Activated naive CD4-positive, alpha-beta T cell treated with anti-CD3 and anti-CD28 coated beads, Interleukin-2, amount 50 U/mL, for 72 hours (primary cell): Measurements from ENCODE around the gene LAMTOR2. TPM values are rescaled to one million over a fixed set of nuclear protein-coding genes. Genes with fewer than 3 reads are reported as not detected.
A peak's percentile ranks its signal among the peaks of the same experiment; 100 is the strongest.
"Not testable (repeated sequence)": the region's sequence is repeated elsewhere in the genome, so short reads cannot be mapped to it uniquely, and the experiment has no call there.

Experiments
- ATAC-seq, 2 donors: fragments of 150-1000 bp; cut with Tn5 transposase; 2 replicates each; pipeline ENCODE4 v1.10.0; 2021; ENCODE audit warnings: mild to moderate bottlenecking in 2 of 2, moderate library complexity in 2 of 2
- DNase-seq, 2 donors: peaks; one replicate each; pipeline ENCODE4 v3.0.0; 2021 to 2022; ENCODE audit warnings: low spot score in 2 of 2
- H3K27ac Mint-ChIP-seq, 2 donors: one replicate each; pipeline ENCODE4 v1.8.0; 2022; ENCODE audit warnings: mild to moderate bottlenecking in 2 of 2, mixed read lengths in 2 of 2
- H3K36me3 Mint-ChIP-seq, 2 donors: one replicate each; pipeline ENCODE4 v1.8.0; 2022; ENCODE audit warnings: mixed read lengths in 2 of 2
- H3K9me3 Mint-ChIP-seq, 2 donors: one replicate each; pipeline ENCODE4 v1.8.0; 2022; ENCODE audit warnings: mixed read lengths in 2 of 2
- total RNA-seq, 2 donors: library from RNA; stranded (reverse); gene quantifications; one replicate each; pipeline ENCODE4 v1.2.3, GENCODE V29; 2022

The LAMTOR2 gene
- 10 to 100 TPM; 36.0 to 51.7 TPM for total RNA-seq

DNA sequence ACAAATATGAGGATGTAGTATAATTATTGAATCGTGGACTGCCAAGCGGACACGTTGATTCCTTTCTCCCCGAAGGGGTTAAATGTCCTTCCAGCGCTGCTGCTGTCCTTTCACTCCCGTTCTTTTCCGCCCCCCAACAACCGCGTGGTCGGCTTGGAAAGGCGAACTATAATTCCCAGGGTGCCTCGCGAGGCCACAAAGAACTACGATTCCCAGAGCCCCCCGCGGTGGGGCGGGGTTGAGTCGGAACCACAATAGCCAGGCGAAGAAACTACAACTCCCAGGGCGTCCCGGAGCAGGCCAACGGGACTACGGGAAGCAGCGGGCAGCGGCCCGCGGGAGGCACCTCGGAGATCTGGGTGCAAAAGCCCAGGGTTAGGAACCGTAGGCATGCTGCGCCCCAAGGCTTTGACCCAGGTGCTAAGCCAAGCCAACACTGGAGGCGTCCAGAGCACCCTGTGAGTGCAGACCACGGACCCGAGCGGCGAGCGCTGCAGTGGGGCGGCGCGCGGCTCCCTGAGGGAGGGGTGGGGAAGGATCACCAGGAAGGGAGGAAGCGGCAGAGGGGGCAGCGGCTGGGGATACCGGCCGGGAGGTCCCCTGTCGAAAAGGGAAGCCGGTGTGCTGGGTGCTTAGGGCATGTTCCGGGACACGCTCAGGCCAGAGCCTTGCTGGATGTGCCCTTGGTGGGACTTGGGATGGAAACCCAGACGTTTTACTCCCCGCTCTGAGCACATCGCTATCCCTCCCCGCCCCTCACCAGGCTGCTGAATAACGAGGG, at the start of gene LAMTOR2:
TSS of gene LAMTOR2 (plus strand) at position 283 of the 781 bp plus-strand sequence. CDS start at position 391, 108 bp downstream.
- ATAC-seq = peak; percentile 73 to 82
- peaks cover 0 to 17% of the 10 kb centered on the region in 2 donors for H3K36me3 Mint-ChIP-seq
- peak; percentile 89 to 95 for DNase-seq
- no peaks in the 10 kb centered on the region for H3K9me3 Mint-ChIP-seq
- peak within 1 kb of the TSS; percentile 95 for H3K27ac Mint-ChIP-seq

DNA sequence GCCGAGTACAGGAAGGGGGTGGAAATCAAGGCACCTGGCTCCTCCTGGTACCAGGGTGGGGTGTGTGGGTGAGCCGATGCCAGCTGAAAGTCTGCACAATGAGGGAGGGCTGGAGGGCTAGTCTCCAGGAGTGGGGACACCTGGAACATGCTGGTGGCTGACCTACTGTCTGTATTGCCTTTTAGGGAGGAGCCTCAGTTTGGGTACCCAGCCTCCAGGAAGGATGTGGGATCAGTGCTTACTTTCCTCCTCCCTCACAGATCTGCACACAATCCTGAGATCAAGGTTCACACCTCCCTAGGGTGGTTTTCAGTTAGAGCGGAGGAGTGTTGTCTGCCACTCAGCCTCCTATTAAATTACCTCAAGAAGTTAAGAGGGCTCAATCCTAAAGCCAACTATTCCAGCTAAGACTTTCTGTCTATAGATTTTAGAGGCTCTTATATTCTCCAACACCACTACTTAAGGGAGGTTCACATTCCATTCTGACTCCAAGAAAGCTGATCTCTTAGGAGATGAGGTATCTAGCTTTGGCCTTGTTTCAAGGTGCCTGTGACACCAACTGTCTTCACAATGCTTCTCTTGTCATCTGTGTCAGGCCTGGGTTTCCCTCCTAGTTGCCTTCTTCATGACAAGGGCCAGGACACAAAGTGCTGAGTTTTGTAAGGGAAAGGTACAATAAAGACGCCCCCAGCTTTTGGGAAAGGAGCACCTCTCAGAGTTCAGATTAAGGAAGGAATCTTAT, 49.6 kb upstream of the LAMTOR2 start:
- Mint-ChIP-seq H3K9me3 (no peaks in the 10 kb centered on the region), H3K27ac (peak overlapping the region in 1 of 2 donors; percentile 60), H3K36me3 (no peaks in the 10 kb centered on the region)
- peak; percentile 84 to 89 for ATAC-seq
- no peak for DNase-seq

DNA sequence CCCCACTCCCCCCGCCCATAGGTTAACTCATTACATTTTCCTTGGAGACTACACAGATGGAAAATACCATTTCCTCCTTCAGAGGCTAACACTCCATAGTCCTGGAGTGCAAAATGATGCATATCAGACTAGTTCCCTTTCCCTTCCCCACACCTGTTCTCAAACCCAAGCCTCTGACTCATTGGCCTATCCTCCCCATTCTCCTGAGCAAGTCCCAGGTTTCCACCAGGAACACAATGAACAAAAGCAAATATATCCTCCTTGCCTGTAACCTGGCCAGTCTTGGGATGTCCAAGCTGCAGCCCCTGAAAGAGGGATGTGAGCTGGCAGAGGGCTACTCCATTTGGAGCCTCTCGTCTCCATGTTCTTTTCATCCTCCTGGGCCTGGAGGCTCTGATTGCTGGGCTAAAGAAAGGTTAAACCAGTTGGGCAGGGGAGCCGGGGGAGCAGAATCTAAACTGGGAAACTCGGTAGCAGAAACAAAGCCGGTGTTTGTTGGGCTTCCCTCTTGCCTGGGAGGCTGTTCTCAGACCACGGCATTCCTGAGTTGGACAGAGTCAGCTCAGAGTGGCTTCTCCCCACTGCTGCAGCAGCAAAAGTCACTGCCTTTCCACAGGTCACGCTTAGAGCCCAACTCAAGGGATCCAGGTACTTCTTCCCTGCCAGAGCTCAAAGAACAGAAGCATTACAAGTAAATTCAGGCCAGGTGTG, 47.8 kb upstream of the LAMTOR2 start:
- no peaks in the 10 kb centered on the region for H3K36me3 Mint-ChIP-seq
- no peak overlapping the region for H3K27ac Mint-ChIP-seq
- DNase-seq (no peak), ATAC-seq (no peak)
- no peaks in the 10 kb centered on the region for H3K9me3 Mint-ChIP-seq

DNA sequence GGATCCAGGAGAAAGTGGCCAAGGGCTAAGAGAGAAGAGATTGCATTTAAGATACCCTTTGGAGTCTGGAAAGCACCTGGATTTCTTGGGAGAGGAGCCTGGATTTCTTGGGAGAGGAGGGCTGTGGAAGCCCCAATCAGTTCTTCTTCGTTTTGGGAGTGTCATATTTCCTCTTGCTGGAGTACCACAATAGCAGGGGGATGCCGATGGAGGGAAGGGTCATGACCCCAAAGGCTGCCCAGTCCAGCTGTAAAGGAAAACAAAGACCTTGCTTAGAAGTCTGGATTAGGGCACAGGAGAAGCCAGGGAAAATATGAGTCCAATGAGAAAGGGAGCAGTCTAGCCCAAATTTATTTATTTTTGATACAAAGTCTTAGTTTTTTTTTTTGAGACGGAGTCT, 45.2 kb upstream of the LAMTOR2 start:
- no peaks in the 10 kb centered on the region for H3K9me3 Mint-ChIP-seq
- ATAC-seq (no peak), DNase-seq (no peak)
- no peaks in the 10 kb centered on the region for H3K36me3 Mint-ChIP-seq
- peak overlapping the region in 1 of 2 donors; percentile 35 for H3K27ac Mint-ChIP-seq

DNA sequence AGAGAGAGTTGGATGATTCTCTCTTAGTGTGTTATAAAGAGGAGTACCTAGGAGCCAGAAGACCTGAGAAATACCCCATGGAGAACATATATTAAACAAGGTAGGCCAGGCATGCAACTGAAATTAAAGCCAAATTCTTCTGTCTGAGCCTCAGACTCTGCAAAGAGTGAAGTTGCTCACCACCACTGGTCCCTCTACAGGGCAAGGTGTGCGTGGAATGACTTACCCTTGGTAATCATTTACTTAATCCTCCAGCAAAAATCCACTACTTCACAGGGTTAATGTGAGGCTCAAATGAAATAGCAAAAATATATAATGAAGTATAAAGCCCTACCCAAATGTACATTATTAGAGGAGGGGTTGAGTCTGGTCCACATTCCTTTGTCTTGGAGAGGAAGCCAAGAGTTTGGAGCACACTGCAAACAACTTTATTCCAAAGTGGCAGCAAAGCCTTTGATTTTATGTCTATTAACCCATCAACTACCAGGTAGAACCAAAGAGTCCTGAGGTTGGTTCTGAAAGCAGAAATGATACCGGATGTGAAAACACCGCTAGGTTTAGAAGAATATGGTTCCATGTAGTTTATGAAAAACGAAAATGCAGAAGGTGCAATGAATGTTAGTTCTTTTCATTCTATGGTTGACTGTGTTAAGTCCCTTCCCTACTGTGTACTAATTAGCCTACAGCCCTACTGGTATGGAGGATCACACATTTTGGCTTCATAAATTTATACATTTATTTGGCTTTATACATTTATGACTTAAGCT, 42.3 kb upstream of the LAMTOR2 start:
- peak overlapping the region in 1 of 2 donors; percentile 55 for H3K27ac Mint-ChIP-seq

DNA sequence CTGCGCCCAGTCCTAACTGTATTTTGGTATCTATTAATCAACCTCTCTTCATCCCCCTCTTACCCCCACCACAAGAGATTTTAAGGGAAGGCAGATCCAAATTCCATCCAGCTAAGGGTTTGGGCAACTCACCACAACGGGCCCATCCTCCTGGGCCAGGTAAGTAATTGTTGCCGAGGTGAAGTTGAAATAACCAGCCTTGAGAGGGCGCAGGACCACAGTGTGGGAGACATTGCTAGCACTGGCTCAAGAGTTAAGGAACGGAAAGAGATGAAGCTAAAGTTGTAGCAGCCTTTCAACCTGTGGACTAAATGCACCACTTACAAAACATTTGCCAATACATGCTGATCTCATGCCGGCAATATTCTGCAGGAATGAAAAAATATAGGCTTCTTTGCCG, 39.8 kb upstream of the LAMTOR2 start:
- Mint-ChIP-seq H3K9me3 (no peaks in the 10 kb centered on the region), H3K27ac (no peak overlapping the region), H3K36me3 (peaks cover 12 to 20% of the 10 kb centered on the region in 2 donors)
- DNase-seq = no peak
- ATAC-seq = no peak

More for the DNA sequence above, 42.3 kb upstream of the LAMTOR2 start:
- peaks cover 0 to 12% of the 10 kb centered on the region in 2 donors for H3K36me3 Mint-ChIP-seq
- no peak for ATAC-seq
- DNase-seq = no peak
- H3K9me3 Mint-ChIP-seq = no peaks in the 10 kb centered on the region

DNA sequence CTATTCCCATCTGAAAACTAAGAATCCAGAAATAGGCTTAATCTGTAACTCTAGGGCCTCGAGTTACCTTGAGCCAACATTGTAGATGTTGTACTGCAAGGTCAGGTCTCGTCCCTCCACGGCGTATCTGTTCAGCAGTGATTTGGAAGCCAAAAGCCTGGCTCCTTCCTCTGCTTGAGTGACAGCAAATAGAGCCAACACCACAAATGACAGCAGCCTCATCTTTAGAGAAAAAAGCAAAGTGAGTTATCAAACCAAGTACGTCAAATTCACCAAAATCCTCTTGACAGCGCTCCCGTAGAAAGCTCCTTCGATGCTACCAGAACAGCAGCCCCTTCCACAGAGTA, 34.7 kb upstream of the LAMTOR2 start:
- ATAC-seq (no peak), DNase-seq (no peak)
- H3K36me3 Mint-ChIP-seq = peaks cover 19 to 26% of the 10 kb centered on the region in 2 donors
- H3K27ac Mint-ChIP-seq = peak overlapping the region; percentile 87 to 95
- H3K9me3 Mint-ChIP-seq = no peaks in the 10 kb centered on the region

DNA sequence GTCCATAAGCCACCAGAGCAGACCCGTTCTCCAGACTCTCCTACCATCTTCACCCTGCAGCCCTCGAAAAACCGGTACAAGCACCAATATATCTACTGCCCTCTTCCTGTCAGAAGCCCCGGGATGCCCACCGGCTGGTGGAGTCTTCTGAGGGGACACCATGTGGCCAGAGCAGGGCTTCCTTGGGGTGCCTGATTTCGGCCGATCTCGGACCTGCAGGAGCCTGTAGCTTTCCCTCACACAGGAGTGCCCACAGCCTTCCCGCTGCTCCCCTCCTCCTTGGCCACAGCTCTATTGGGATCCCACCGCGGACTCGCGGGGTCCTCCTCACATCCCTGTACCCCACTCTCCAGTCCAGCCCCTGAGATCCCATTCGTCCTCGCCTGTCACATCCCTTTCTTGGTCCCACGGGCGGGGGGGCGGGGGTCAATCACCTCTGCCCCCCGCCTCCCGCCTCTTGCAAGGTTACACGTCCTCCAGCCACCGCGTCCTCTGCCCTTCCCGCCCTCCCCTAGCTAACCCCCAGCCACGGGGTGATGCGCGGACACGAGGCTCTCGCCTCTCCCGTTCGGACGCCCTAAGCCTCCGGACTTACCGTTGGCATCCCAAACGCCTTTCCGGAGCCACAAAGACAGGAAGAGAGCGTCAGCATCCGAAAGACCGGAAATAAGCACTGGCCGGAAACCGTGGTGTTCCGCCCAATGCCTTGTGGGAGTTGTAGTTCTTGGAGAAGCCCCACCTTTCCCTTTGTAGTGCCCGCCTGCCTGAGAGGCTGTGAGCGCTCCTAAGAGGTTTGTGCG, 34.1 kb upstream of the LAMTOR2 start, which contains the start of gene SSR2:
TSS of gene SSR2 (minus strand) at position 659 of the 800 bp plus-strand sequence. CDS start 784 bp downstream, outside the sequence.
- Mint-ChIP-seq H3K27ac (peak within 1 kb of the TSS; percentile 95 to 98), H3K36me3 (peaks cover 19 to 25% of the 10 kb centered on the region in 2 donors), H3K9me3 (no peaks in the 10 kb centered on the region)
- DNase-seq (peak; percentile 79 to 89), ATAC-seq (peak; percentile 100)

DNA sequence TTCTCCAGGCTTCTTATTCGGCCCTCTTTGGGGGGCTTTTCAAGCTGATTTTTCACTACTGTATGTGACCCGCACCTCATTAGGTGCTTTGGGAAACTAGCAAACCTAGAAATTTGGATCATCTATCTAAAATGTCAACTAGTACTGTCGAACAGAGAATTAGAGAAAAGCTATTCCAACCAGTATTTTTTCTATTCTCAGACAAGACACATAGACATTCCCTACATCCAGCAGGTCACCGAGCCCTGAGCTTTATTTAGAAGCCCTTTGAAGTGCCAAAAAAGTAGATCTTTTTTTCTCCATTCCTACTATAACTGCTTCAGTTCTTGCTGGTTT, 33.5 kb upstream of the LAMTOR2 start:
- ATAC-seq (no peak), DNase-seq (no peak)
- no peaks in the 10 kb centered on the region for H3K9me3 Mint-ChIP-seq
- peak overlapping the region in 1 of 2 donors; percentile 95 for H3K27ac Mint-ChIP-seq
- peaks cover 19 to 25% of the 10 kb centered on the region in 2 donors for H3K36me3 Mint-ChIP-seq

DNA sequence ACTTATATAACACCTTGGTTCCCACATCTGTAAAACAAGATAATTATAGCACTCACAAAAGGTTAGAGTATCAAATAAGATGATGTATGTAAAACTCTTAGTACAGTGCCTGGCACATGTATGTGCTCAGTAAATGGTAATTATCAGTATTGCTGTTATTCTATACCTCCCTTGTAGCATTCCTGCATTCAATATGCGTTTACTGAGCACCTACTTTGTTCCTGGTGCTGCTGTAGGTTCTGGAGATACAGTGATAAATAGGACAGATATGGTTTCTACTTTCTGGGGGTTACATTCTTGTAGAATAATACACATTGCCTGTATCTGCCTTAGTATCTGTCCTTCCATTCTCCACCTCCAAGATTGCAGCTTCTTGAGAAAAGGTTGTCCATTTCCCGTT, 32.6 kb upstream of the LAMTOR2 start:
- peaks cover 19 to 20% of the 10 kb centered on the region in 2 donors for H3K36me3 Mint-ChIP-seq

DNA sequence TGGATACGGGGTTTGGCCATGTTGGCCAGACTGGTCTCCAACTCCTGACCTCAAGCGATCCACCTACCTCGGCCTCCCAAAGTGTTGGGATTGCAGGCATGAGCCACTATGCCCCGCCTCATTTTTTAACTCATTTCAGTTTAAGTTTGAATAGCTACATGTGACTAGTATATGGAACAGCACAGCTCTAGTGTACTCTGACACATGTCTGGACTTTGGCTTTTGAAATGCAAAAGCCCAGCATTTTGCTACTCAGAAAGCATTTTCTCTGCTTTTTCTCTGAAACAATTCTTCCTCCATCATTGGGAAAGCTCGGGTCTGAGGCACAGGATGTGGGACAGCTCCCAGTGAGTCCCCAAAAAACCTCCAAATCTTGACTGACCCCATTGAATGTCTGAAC, 29.8 kb upstream of the LAMTOR2 start:
- peaks cover 7 to 10% of the 10 kb centered on the region in 2 donors for H3K36me3 Mint-ChIP-seq
- peak overlapping the region in 1 of 2 donors; percentile 51 for H3K27ac Mint-ChIP-seq
- no peaks in the 10 kb centered on the region for H3K9me3 Mint-ChIP-seq
- DNase-seq (no peak), ATAC-seq (no peak)

More for the DNA sequence above, 32.6 kb upstream of the LAMTOR2 start:
- Mint-ChIP-seq H3K27ac (peak overlapping the region in 1 of 2 donors; percentile 63), H3K9me3 (no peaks in the 10 kb centered on the region)
- ATAC-seq (no peak), DNase-seq (no peak)

DNA sequence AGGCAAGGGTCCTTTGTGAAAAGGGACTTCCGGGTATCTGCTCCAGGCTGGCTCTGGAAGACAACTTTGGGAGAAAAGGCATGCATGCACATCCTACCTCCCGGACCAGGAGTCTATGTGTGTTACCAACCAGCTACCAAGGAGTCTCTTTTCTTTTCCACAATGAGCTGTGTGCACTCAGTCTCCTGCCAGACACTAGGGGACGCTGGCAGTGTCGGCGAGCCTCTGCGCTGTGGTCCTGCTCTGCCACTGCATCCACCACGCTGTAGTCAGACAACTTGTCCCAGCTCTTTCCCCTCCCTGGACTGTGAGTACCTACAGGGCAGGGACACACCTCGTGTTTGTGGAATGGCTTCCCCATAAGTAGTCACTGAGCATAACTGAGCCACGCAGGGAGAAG, 28.7 kb upstream of the LAMTOR2 start:
- Mint-ChIP-seq H3K9me3 (no peaks in the 10 kb centered on the region), H3K36me3 (no peaks in the 10 kb centered on the region), H3K27ac (no peak overlapping the region)
- DNase-seq (peak in 1 of 2 donors; percentile 45), ATAC-seq (peak; percentile 71 to 78)

DNA sequence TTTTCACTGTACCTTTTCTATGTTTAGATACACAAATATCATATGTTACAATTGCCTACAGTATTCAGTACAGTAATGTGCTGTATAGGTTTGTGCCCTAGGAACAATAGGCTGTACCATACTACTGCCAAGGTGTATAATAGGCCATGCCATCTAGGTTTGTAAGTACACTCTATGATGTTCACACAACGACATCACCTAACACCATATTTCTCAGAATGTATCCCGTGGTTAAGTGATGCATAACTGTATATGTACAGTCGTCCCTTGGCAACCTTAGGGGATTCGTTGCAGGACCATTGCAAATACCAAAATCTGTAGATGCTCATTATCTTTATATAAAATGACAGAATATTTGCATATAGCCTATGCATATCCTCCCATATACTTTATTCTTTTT, 28.0 kb upstream of the LAMTOR2 start:
- H3K27ac Mint-ChIP-seq = no peak overlapping the region
- peak; percentile 82 to 90 for ATAC-seq
- no peak for DNase-seq

DNA sequence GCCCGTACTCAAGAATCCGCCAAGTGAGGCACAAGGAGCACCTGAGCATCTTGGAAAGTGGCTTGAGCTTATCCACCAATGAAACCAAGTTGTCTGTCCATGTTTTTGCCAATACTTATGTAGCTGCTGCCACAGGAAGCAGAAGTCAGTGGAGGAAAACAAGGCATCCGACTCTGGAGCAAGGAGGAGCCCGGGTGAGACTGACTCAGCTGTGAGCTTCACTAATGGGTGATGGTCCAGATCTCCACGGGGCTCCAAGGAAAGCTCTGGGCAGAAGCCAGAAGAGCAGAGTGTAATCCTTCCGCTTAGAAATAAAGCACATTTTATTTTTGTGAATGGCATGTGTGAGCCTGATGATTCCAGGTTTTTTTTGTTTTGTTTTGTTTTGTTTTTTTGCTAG, 21.6 kb upstream of the LAMTOR2 start:
- H3K9me3 Mint-ChIP-seq = no peaks in the 10 kb centered on the region
- no peak for DNase-seq
- H3K27ac Mint-ChIP-seq = peak overlapping the region in 1 of 2 donors; percentile 17
- H3K36me3 Mint-ChIP-seq = no peaks in the 10 kb centered on the region
- ATAC-seq = no peak

More for the DNA sequence above, 28.0 kb upstream of the LAMTOR2 start:
- Mint-ChIP-seq H3K9me3 (no peaks in the 10 kb centered on the region), H3K36me3 (no peaks in the 10 kb centered on the region)

DNA sequence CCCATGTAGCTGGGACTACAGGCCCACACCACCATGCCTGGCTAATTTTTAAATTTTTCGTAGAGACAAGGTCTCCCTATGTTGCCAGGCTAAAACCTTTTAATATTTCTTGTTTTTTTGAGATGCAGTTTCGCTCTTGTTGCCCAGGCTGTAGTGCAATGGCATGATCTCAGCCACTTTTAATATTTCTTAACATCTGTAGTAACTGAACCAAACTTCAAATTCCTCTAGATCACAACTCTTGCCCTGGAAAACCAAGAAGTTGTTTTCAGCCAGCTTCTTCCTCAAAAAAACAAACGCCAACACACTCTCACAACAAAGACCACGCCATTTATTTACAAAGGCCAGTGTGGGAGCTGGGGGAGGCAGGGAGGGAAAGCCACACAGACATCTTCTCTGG, 19.6 kb upstream of the LAMTOR2 start:
- ATAC-seq, H3K27ac Mint-ChIP-seq, H3K36me3 Mint-ChIP-seq, DNase-seq, H3K9me3 Mint-ChIP-seq: not testable (repeated sequence)
